Epithelial cell of proximal tubule (primary cell): ENCODE measurements around the gene WDR4. TPM values are rescaled to one million over a fixed set of nuclear protein-coding genes. Genes with fewer than 3 reads are reported as not detected.
"Not testable (repeated sequence)": the region's sequence is repeated elsewhere in the genome, so short reads cannot be mapped to it uniquely, and the experiment has no call there.

Experiments
- DNase-seq: peaks from one replicate; pipeline ENCODE4 v3.0.0-alpha.2; 2011; ENCODE audit warnings: low read depth
- H3K4me3 ChIP-seq: 2 replicates; pipeline ENCODE4 v1.5.1; 2011; ENCODE audit warnings: low read depth, mild to moderate bottlenecking, low read length
- CTCF ChIP-seq: conservative IDR thresholded peaks from 2 replicates; pipeline ENCODE4 v1.5.1; 2012; ENCODE audit warnings: low read depth, mild to moderate bottlenecking, low read length
- total RNA-seq: library from RNA; depleted of rRNA; stranded (reverse); fragments of >200 nt; gene quantifications from 2 replicates; pipeline ENCODE4 v1.2.3, GENCODE V29; 2015

The WDR4 gene
- total RNA-seq, 1 donor from 2014 or later, result 6.1 TPM

GRCh38 chr21:42807938-42808613 is 71.3 kb downstream of the WDR4 start:
- TF ChIP-seq CTCF, result no peak
- no peak overlapping the region for H3K4me3 ChIP-seq
- DNase-seq, result no peak

GRCh38 chr21:42807293-42807895 is 71.9 kb downstream of the WDR4 start:
- DNase-seq, H3K4me3 ChIP-seq: not testable (repeated sequence)

- TF ChIP-seq CTCF, result no peak
- DNase-seq, result no peak
Measured at GRCh38 chr21:42806509-42807140, 72.7 kb downstream of the WDR4 start.

DNA sequence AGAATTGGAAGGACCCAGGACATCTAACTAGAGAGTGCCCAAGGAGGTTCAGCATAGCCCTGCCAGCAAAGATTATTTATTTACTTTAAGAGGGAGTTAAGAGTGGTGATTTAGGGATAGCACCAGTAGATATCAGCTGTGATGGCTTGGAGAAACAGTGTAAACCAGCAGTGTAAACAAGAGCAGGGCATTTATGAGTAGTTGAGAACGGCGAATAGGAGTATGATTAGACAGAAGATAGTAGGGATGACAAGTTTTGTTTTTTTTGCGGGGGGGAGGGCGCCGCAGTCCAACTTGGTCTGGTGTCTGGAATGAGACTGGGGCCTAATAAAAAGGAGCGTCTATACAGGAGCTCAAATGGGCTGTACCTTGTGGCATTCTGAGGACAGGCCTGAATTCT is 77.7 kb downstream of the WDR4 start:
- not testable (repeated sequence) for H3K4me3 ChIP-seq, DNase-seq

More at GRCh38 chr21:42806509-42807140, 72.7 kb downstream of the WDR4 start:
- no peak overlapping the region for H3K4me3 ChIP-seq

- no peak for DNase-seq
- TF ChIP-seq CTCF, result no peak
- no peak overlapping the region for H3K4me3 ChIP-seq
Measured at GRCh38 chr21:42799948-42800347, 79.4 kb downstream of the WDR4 start.

DNA sequence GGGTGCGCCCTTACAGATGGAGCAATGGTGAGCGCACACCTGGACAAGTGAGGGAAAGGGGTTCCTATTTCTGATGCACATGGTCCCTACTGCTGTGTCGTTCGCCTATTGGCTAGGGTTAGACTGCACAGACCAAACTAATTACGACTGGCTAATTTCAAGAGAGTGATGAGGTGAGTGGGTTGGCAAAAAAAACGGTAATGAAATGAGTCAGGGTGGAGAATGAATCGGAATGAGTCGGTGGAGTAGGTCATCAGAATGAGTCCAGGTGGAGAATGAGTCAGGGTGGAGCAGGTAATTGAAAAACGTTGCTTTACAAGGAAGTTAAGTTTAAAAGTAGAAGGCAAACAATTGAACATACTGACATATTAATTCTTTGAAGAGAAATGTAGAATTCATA is 79.8 kb downstream of the WDR4 start:
- no peak for TF ChIP-seq CTCF
- DNase-seq, result no peak
- no peak overlapping the region for H3K4me3 ChIP-seq

Other genes starting within 250 kb of the WDR4 start
- 1.3 and 2.0 TPM in 2 replicates for gene PDE9A, start 225.9 kb downstream of the WDR4 start, total RNA-seq
- 27.1 and 46.3 TPM in 2 replicates for gene NDUFV3, start 13.8 kb upstream of the WDR4 start, total RNA-seq
- not detected in 2 replicates for gene ERVH48-1, start 46.1 kb upstream of the WDR4 start, total RNA-seq
- 17.5 and 20.3 TPM in 2 replicates for gene PKNOX1, start 95.0 kb upstream of the WDR4 start, total RNA-seq
- gene CBS, start 196.3 kb upstream of the WDR4 start, total RNA-seq, result 51.9 and 65.7 TPM in 2 replicates
- gene U2AF1, start 228.0 kb upstream of the WDR4 start, total RNA-seq, result 24.7 and 61.6 TPM in 2 replicates